Stomach (tissue), 4 donors: ENCODE measurements around the gene PPP1R1B.

Source experiments
- CTCF ChIP-seq, 7 experiments: fragments of 450-650 bp in 4 of 7; fragments of 200-600 bp in 3 of 7; sonication (generic) in 3 of 7; IDR thresholded peaks; one replicate each; pipeline ENCODE4 v1.5.1; 2016 to 2019; ENCODE audit warnings: antibody characterized with exemption in 7 of 7, control low read depth in 2 of 7, mild to moderate bottlenecking in 1 of 7
- EP300 ChIP-seq: sonication (generic); formaldehyde crosslinking; IDR thresholded peaks from one replicate; pipeline ENCODE4 v1.6.1; 2017; ENCODE audit warnings: antibody characterized with exemption
- POLR2AphosphoS5 ChIP-seq, 3 donors: sonication (generic); formaldehyde crosslinking; IDR thresholded peaks; one replicate each; pipeline ENCODE4 v1.6.1; 2016; ENCODE audit warnings: antibody characterized with exemption in 3 of 3

GRCh38 chr17:39615434-39615833 lies 11.3 kb upstream of the PPP1R1B start:
- TF ChIP-seq CTCF (IDR thresholded peaks at IDR 0.05), result no peak
- TF ChIP-seq POLR2AphosphoS5 (IDR thresholded peaks at IDR 0.05), result no peak
- TF ChIP-seq EP300, result no peak
